HG03565 (cell line): Measurements from ENCODE around the gene ADRA2A.

Source experiments
- ATAC-seq: cut with Tn5 transposase; IDR thresholded peaks from one replicate; pipeline ENCODE4 v1.9.1; 2021; ENCODE audit warnings: mild to moderate bottlenecking, moderate library complexity; ENCODE audit not compliant: unreplicated experiment

The ADRA2A gene

DNA sequence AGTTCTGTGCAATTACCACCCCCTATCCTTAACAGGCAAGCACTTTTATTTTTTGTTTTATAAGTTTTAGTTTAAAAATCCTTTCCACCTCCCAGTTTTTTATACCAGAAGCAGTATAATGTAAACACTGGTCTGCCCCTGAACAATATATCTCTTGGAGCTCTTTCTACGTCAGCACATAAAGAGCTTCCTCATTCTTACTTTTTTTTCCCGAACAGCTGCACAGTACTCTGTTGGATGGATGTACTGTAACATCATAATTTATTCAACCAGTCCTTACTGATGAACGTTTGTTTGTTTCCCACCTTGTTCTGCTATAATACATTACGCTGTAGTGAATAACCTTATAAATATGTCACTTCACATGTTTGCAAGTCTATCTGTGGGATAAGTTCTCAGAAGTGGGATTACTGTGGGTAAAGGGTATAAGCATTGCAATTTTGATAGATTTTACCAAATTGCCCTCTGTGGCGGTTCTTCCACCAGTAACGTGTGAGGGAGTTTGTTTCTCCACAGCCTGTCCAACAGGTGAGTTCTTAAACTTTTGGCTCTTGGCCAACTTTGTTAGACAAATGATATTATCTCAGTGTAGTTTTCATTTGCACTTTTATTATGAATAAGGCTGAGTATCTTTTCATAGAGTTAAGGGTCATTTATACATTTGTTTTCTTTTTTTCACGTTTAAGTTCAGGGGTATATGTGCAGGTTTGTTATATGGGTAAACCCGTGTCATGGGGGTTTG is 32.8 kb downstream of the ADRA2A start:
- ATAC-seq, result no peak

- ATAC-seq, result no peak
Observed at GRCh38 chr10:111110771-111111170, 33.9 kb downstream of the ADRA2A start.

GRCh38 chr10:111112333-111112732 is 35.5 kb downstream of the ADRA2A start:
- no peak for ATAC-seq

DNA sequence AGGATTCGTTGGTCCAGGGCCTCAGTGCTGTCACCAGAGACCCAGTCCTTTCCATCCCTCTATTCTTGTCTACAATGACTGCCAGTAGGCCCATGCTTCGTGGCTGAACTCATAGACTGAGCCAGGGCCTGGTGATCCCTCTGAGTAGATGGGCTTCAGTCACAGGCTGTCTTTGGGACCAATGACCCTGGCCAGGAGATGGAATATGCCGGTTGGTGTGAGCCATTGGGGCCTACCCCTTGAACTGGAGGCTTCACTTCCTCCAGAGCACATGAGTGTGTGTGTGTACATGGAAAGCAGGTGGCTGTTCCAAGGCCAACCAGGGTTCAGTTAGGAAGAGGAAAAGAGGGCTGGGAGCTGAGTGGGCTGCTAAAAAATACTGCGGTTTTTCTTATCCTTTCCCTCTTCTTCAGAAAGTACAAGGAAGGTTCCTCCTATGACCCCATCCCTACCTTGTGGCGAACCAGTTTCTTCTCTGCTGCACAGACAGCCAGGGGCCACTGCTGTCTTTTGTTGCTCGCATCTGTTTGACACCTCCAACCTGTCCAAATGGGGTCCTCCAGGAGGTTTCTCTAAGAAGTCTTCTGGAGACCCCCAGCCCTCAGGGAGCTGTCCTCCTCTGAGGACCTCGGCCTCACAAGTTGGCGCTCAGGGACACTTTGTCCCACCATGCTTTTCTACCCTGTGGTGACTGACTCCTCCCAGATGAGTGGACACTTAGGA is 36.6 kb downstream of the ADRA2A start:
- no peak for ATAC-seq

GRCh38 chr10:111113961-111114757 is 37.3 kb downstream of the ADRA2A start:
- ATAC-seq, result no peak

GRCh38 chr10:111114758-111115500 is 38.1 kb downstream of the ADRA2A start:
- ATAC-seq, result no peak

DNA sequence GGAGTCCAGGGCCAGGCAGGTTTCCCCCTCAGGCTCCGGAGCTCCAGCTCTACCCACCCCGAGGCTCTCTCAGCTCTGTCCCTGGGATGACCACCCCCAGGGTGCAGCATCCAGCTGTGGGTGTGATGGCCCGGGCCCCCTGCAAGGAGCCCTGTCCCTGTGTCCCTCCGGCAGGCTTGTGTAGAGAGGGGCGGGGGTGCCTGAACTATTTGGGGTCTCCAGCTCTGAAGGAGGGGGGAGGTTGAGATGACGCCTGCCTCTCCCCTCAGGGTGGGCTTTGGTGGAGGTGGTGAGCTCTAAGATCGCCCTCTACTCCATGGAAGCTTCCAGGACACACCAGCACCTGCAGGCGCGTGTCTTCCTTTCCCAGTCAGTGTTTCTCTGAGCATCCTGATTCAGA is 39.4 kb downstream of the ADRA2A start:
- no peak for ATAC-seq

DNA sequence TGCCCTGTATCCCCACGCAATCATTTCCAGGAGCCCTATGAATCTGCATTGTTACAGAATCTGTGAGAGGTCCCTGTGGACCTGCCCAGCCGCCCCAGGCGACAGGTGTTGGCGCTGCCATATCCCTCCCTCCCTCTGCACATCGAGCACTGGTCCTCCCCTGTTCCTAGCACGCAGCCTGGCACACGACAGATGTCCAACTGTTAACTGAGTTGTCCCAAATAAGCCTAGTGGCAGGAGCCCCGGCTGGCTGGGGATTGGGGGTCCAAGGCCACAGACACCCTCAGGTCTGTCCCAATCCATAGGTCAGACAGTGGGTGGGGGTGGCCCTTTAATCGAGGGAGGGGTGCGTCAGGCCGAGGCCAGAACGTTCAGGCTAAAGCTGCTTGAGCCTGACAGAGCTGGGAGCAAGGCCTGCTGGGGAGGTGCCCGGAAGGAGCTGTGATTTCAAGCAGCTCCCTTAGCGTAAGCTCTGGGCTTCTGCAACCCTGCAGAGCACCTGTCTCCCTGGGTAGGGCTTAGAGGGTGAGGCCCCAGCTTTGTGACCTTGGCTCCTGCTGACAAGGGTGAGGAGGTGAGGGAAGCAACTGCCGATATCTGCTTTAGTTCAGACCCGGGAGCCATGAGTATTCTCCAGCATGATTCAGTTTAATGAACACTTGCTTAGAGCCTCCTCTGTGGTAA is 40.1 kb downstream of the ADRA2A start:
- no peak for ATAC-seq

- ATAC-seq, result no peak
Observed at GRCh38 chr10:111117528-111118277, 40.9 kb downstream of the ADRA2A start.

DNA sequence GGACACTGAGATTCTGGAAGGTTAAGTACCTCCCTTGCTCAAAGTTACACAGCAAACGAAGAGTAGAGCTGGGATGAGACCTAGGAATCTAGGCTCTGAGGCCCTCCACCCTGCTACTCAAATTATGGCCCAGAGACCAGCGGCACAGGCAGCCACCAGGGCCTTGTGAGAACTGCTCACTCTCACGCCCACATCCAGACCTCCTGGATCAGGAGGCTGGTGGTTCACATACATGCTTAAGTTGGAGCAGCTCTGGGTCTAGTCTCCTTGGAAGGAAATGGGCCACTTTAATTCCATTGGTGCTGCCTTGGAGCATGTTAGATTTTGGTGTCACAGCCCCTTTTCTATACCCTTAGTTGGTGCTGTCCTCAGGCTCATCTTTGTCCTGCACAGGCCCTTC is 41.9 kb downstream of the ADRA2A start:
- ATAC-seq, result no peak

DNA sequence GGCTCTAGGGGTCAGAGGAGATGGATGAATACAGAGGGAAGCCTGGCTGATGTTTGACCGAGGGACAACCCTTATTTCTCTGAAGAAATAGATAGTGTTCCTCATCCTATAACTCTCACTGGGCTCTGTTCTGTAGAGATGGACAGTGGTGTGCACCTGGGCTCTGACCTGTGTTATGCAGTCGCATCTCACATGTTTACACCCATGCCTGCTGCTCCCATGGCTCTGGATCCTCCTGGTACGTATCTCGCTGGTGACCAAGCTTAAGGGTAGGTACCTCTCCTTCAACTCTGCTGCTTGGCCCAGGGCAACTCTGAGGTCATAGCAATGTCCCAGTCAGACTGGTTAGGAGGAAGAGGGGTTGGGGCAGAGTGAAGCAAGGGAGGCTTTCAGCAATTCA is 42.8 kb downstream of the ADRA2A start:
- ATAC-seq, result no peak

DNA sequence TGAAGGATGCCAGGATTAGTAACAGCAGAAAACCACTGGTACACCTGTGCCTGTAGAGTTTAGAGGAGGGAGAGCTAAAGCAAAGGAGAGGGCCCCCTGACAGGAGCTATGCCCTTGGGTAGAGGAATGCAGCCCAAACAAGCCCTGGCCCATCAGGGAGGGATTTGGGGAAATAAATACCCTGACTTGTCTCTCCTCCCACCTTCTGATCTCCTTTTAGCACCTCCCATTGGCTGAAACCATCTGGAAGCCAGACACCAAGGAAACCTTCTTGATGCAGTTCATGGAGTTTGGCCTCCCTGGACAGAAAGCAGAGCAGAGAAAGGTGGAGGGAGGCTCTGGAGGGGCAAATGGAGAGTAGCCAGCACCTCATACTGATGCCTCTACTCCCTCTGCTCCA is 45.3 kb downstream of the ADRA2A start:
- ATAC-seq, result no peak

- ATAC-seq, result no peak
Observed at GRCh38 chr10:111123883-111124282, 47.1 kb downstream of the ADRA2A start.

GRCh38 chr10:111125102-111125501 is 48.3 kb downstream of the ADRA2A start:
- ATAC-seq, result no peak

GRCh38 chr10:111126077-111126476 is 49.2 kb downstream of the ADRA2A start:
- no peak for ATAC-seq

DNA sequence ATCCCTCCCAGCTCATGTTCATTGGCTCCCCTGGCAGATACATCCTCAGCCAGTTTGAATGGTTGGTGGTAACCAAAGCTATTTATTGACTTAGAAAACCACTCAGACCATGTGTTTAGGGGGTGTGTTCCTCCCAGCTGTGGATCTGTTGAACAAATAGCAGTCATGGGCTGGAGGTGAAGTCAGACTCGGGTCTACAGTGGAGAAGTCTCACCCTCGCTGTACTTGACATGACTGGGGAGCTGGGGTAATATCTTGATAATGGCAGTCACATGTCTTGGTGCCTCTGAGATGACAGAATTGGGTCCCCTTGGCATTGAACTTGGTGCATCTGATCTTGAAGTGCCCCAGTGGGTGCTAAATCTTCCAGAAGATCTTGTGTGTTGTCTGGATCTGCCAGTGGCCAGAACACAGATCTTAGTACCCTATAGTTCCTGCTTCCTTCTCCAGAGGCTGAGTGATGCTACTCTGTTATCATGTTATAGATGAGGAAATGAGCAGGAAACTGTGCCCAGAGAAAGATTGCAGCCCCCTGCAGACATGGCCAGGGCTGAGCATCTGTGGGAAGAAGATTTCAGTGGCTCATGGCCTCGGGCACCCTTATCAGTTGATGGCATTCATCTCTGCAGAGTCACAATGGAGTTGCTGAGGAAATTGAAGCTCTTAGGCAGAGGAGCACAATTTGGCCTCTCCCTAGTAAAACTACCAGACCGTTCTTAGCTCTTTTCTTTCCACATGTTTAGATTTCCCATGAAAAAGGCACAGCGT is 50.4 kb downstream of the ADRA2A start:
- ATAC-seq, result no peak

DNA sequence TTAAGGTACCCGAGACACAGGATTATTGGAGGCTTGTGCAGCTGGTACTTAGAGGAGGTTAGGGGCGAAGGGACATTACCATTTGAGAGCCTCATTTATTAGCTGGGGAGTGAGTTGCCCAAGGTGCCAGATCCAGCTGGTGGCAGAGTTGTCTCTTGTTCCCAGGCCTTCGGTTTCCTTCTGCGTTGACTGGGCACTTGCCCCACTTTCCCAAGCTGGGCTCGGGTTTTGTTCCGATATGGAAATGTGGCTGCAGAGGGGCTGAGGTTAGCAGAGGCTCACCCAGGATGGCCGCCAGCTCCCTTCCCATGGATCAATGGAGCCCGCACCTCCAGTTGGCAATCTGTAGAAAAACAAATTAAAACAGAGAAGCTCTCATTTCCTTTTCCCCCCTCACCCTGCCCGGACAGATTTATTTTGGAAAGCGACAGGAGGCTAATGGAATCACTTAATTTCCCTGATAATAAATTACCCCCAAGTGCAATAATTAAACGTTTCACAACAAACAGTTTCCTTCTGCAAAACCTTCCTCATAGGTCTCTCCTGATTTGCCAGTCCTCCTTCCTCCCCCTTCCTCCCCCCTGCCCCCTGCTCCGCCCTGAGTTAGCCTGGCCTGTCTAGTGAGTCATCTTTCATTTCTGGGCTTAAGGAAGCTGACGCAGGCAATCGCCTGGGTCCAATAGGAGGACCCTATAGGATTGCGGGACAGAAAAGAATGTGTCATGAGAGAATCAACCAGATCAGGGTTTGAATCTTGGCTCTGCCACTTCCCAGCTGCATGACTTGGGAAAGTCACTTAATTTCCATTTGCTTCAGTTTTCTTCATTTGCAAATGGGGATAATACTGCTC is 51.7 kb downstream of the ADRA2A start:
- no peak for ATAC-seq

DNA sequence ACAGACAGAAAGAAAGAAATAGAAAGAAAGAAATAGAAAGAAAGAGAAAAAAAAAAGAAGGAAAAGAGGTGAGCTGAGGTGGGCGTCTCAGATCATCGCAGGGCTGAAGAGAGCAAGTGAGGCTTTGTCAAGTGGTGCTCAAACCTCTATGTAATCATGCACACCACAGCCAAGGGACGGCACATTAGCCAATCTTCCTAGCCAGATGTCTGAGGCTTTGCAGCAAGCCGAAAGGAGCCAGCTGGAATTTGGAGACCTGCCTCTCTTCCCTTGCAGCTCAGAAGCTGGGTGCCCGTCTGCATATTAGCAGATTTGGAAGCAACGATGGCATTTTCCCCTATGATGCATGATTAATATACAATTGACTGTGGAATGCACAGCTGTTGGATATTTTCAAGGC is 52.5 kb downstream of the ADRA2A start:
- no peak for ATAC-seq
